Suprapubic skin (tissue), 4 donors: ENCODE measurements around the gene SUCNR1. TPM values are rescaled to one million over a fixed set of nuclear protein-coding genes. Genes with fewer than 3 reads are reported as not detected.
"Not testable (repeated sequence)": the region's sequence is repeated elsewhere in the genome, so short reads cannot be mapped to it uniquely, and the experiment has no call there.

Source experiments
- DNase-seq, 2 donors: peaks; one replicate each; pipeline ENCODE4 v3.0.0-alpha.2; 2019; ENCODE audit warnings: low spot score in 2 of 2
- H3K27ac ChIP-seq: fragments of 200-600 bp; sonication (generic); one replicate; pipeline ENCODE4 v1.5.1; 2019
- H3K27me3 ChIP-seq: fragments of 200-600 bp; sonication (generic); one replicate; pipeline ENCODE4 v1.5.1; 2019
- H3K36me3 ChIP-seq: fragments of 200-600 bp; sonication (generic); one replicate; pipeline ENCODE4 v1.5.1; 2019
- H3K4me1 ChIP-seq: fragments of 200-600 bp; sonication (generic); one replicate; pipeline ENCODE4 v1.5.1; 2019
- H3K4me3 ChIP-seq: fragments of 200-600 bp; sonication (generic); one replicate; pipeline ENCODE4 v1.5.1; 2019; ENCODE audit warnings: mild to moderate bottlenecking
- H3K9me3 ChIP-seq: fragments of 200-600 bp; sonication (generic); one replicate; pipeline ENCODE4 v1.5.1; 2019
- CTCF ChIP-seq, 2 donors: fragments of 200-600 bp in 1 of 2; fragments of 450-650 bp in 1 of 2; sonication (generic) in 1 of 2; IDR thresholded peaks; one replicate each; pipeline ENCODE4 v1.5.1; 2016 to 2019; ENCODE audit warnings: antibody characterized with exemption in 2 of 2, mild to moderate bottlenecking in 1 of 2, moderate library complexity in 1 of 2
- EP300 ChIP-seq: sonication (generic); formaldehyde crosslinking; IDR thresholded peaks from one replicate; pipeline ENCODE4 v1.6.1; 2017; ENCODE audit warnings: antibody characterized with exemption
- POLR2A ChIP-seq, 2 donors: fragments of 450-650 bp; IDR thresholded peaks; one replicate each; pipeline ENCODE4 v1.6.1; 2017; ENCODE audit warnings: antibody characterized with exemption in 2 of 2, mild to moderate bottlenecking in 2 of 2, moderate library complexity in 2 of 2
- POLR2AphosphoS5 ChIP-seq, 3 donors: sonication (generic); formaldehyde crosslinking; IDR thresholded peaks; one replicate each; pipeline ENCODE4 v1.6.1; 2017; ENCODE audit warnings: antibody characterized with exemption in 3 of 3
- WGBS: methylation state at CpG from one replicate; pipeline ENCODE4 v1.1.5; 2018; 5-methylcytosine and 5-hydroxymethylcytosine counted together
- total RNA-seq, 4 donors: library from RNA; depleted of rRNA; stranded (reverse); fragments of >200 nt; gene quantifications; one replicate each; pipeline ENCODE4 v1.1.0, GENCODE V29; 2016

SUCNR1 gene
- total RNA-seq, 4 donors from 2014 or later, result 0.79 to 2.2 (median 1.4) TPM

GRCh38 chr3:151839313-151839631 is 34.2 kb upstream of the SUCNR1 start:
- WGBS, result 91% methylated on average over 1 of the region's 1 CpG

GRCh38 chr3:151841801-151842200 is 31.6 kb upstream of the SUCNR1 start:
- no peak for DNase-seq
- 92% methylated on average over 6 of the region's 6 CpGs for WGBS
- no peaks in the 10 kb centered on the region for H3K27me3 ChIP-seq
- H3K9me3 ChIP-seq, result no peaks in the 10 kb centered on the region
- peaks cover 12% of the 10 kb centered on the region for H3K4me1 ChIP-seq
- TF ChIP-seq POLR2A (IDR thresholded peaks at IDR 0.05) (no peak), POLR2AphosphoS5 (IDR thresholded peaks at IDR 0.05) (no peak), EP300 (no peak), CTCF (IDR thresholded peaks at IDR 0.05) (no peak)
- no peak overlapping the region for H3K4me3 ChIP-seq
- no peak overlapping the region for H3K27ac ChIP-seq
- no peaks in the 10 kb centered on the region for H3K36me3 ChIP-seq

More at GRCh38 chr3:151839313-151839631, 34.2 kb upstream of the SUCNR1 start:
- Histone ChIP-seq H3K36me3 (no peaks in the 10 kb centered on the region), H3K27ac (no peak overlapping the region), H3K9me3 (no peaks in the 10 kb centered on the region), H3K27me3 (no peaks in the 10 kb centered on the region), H3K4me1 (peaks cover 20% of the 10 kb centered on the region), H3K4me3 (no peak overlapping the region)
- DNase-seq, result no peak
- TF ChIP-seq CTCF (IDR thresholded peaks at IDR 0.05), result no peak
- no peak for TF ChIP-seq POLR2A (IDR thresholded peaks at IDR 0.05)
- no peak for TF ChIP-seq POLR2AphosphoS5 (IDR thresholded peaks at IDR 0.05)
- TF ChIP-seq EP300, result no peak

GRCh38 chr3:151843275-151843674 is 30.2 kb upstream of the SUCNR1 start:
- 36% methylated on average over 1 of the region's 1 CpG for WGBS
- Histone ChIP-seq H3K27me3 (no peaks in the 10 kb centered on the region), H3K9me3 (no peaks in the 10 kb centered on the region), H3K4me1 (peaks cover 5% of the 10 kb centered on the region), H3K4me3 (no peak overlapping the region), H3K27ac (no peak overlapping the region), H3K36me3 (no peaks in the 10 kb centered on the region)
- DNase-seq, result no peak
- TF ChIP-seq POLR2AphosphoS5 (IDR thresholded peaks at IDR 0.05) (no peak), POLR2A (IDR thresholded peaks at IDR 0.05) (no peak), EP300 (no peak), CTCF (IDR thresholded peaks at IDR 0.05) (no peak)

- Histone ChIP-seq H3K36me3 (no peaks in the 10 kb centered on the region), H3K27me3 (no peaks in the 10 kb centered on the region), H3K4me1 (no peaks in the 10 kb centered on the region), H3K9me3 (no peaks in the 10 kb centered on the region), H3K27ac (no peak overlapping the region), H3K4me3 (no peak overlapping the region)
- 74% methylated on average over 3 of the region's 3 CpGs for WGBS
- DNase-seq, result no peak
- TF ChIP-seq CTCF (IDR thresholded peaks at IDR 0.05), result no peak
- no peak for TF ChIP-seq POLR2AphosphoS5 (IDR thresholded peaks at IDR 0.05)
- TF ChIP-seq POLR2A (IDR thresholded peaks at IDR 0.05), result no peak
- TF ChIP-seq EP300, result no peak
Observed at GRCh38 chr3:151845306-151845905, 28.0 kb upstream of the SUCNR1 start.

- H3K4me1 ChIP-seq, H3K27me3 ChIP-seq, H3K27ac ChIP-seq, H3K9me3 ChIP-seq, H3K36me3 ChIP-seq, H3K4me3 ChIP-seq, DNase-seq: not testable (repeated sequence)
- 94% methylated on average over 2 of the region's 2 CpGs for WGBS
Observed at GRCh38 chr3:151850065-151850464, 23.4 kb upstream of the SUCNR1 start.
